Kidney capillary endothelial cell (primary cell): ENCODE results near the gene SDCCAG8.
"Not testable (repeated sequence)": the region's sequence is repeated elsewhere in the genome, so short reads cannot be mapped to it uniquely, and the experiment has no call there.

ENCODE experiments used
- DNase-seq: peaks from one replicate; pipeline ENCODE4 v3.0.0-alpha.2; 2018; ENCODE audit warnings: low spot score

Gene SDCCAG8

DNA sequence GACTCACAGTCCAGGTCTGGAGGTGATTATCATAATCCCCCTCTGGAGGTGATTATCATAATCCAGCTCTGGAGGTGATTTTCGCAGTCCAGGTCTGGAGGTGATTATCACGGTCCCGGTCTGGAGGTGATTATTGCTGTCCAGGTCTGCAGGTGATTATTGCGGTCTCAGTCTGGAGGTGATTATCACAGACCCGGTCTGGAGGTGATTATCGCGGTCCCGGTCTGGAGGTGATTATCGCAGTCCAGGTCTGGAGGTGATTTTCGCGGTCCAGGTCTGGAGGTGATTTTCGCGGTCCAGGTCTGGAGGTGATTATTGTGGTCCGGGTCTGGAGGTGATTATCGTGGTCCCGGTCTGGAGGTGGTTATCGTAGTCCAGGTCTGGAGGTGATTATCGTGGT is 76.6 kb downstream of the SDCCAG8 start:
- DNase-seq = no peak

DNA sequence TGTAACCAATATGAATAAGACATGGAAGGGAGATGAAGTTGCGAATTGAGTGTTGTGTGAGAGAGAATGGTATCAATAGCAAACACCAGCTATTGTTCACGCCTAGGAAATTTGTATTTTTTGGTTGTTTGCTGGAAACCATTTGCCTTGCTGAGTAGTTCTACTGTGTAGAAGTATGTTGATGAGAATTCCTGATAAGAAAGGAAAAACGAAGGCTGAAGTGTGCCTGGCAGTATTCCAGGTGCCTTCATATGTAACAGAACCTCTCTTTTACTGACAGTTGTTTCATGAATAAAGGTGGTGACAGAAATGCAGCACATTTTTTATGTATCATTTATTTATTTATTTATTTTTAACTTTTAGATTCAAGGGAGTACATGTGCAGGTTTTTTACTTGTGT is 79.5 kb downstream of the SDCCAG8 start:
- DNase-seq = no peak

GRCh38 chr1:243336163-243336562 is 80.3 kb downstream of the SDCCAG8 start:
- no peak for DNase-seq

GRCh38 chr1:243338848-243339247 is 83.0 kb downstream of the SDCCAG8 start:
- DNase-seq = not testable (repeated sequence)

GRCh38 chr1:243341074-243341473 is 85.2 kb downstream of the SDCCAG8 start:
- DNase-seq = peak; percentile 13

GRCh38 chr1:243343970-243344937 is 88.4 kb downstream of the SDCCAG8 start:
- DNase-seq = peak; percentile 51

- DNase-seq = no peak
Observed at GRCh38 chr1:243345205-243345604, 89.4 kb downstream of the SDCCAG8 start.

DNA sequence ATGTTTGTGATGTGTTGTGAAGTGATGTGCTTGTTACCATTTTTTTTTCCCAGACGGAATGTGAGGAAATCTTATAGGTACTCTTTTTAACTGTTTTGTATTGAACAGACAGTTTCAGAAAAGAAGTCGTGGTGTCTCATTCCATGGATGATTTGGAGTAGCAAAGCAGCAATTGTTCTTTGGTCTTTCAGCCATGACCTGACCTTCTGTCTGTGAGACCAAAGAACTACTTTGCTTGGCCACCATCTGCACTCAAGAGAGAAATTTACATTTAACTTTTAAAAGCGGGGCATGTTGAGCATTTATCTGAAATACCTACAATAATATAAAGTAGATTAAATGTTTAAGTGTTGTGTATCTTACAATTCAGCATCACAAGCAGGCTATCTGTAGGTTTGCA is 90.2 kb downstream of the SDCCAG8 start:
- no peak for DNase-seq

- DNase-seq = no peak
Observed at GRCh38 chr1:243346468-243346867, 90.6 kb downstream of the SDCCAG8 start.

DNA sequence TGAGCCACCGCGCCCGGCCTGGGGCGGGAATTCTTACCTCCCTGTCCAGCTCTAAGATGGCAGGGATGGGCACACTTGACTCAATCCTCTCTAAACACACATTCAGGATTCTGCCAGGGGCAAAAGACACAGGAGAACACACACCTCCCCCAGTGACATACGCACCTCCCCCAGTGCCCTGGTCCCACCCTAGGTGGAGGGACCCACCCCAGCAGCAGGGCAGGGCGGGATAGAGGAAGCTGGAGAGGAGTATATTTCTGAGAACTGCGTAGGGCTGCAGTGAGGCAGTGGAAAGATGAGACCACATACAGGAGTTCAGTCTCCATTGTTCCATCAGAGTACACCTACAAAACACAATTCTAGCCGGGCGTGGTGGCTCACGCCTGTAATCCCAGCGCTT is 92.5 kb downstream of the SDCCAG8 start:
- no peak for DNase-seq

GRCh38 chr1:243349128-243349527 is 93.3 kb downstream of the SDCCAG8 start:
- DNase-seq = no peak

DNA sequence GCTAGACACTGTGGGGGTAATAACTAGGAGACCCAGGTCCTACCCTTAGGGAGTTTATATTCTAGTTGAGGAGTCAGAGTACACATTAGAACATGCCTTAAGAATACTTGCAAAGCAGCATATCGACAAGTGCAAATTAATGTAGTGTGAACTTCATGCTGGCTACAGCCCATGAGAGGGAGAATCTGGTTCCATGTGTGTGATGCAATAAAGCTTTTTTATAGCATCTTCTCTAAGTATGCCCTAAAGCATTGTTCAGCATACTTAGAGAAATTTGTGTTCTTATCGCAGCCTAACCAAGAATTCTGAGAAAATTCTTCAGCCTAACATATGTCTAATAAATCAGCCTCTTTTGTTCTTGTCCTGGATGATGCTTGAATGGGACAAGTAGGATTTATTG is 95.5 kb downstream of the SDCCAG8 start:
- no peak for DNase-seq

DNA sequence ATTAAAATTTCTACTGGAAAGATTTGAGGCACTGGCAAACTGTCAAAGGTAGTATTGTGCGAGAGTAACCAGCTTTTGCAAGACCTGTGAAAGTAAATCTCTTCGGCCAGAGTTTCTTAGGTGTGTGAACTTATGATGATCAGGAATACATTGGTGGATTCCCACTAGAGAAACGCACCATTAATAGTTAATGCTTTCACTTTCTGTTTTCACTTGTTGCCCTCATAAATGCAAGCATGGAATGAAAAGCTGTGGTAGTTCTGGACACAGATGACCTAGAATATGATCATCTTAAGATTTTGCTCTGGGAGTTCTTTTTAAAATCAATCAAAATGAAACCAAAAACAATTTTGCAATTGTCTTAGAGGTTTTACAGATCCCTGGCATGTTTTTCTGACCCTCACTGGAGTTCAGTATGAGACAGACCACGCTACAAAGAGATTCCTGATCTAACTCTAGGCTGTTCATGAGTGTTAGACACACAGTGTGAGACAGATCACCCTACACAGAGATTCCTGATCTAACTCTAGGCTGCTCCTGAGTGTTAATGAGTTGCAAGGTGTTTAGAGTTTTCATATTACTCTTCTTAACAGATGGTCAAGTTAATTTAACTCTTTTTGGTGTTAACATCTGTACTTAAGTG is 98.8 kb downstream of the SDCCAG8 start:
- DNase-seq = no peak

GRCh38 chr1:243363832-243364231 is 108.0 kb downstream of the SDCCAG8 start:
- no peak for DNase-seq

- no peak for DNase-seq
Observed at GRCh38 chr1:243364330-243364729, 108.5 kb downstream of the SDCCAG8 start.

- DNase-seq = no peak
Observed at GRCh38 chr1:243364866-243365265, 109.0 kb downstream of the SDCCAG8 start.

- no peak for DNase-seq
Observed at GRCh38 chr1:243367314-243367713, 111.5 kb downstream of the SDCCAG8 start.

GRCh38 chr1:243374412-243374811 is 118.6 kb downstream of the SDCCAG8 start:
- DNase-seq = no peak

- no peak for DNase-seq
Observed at GRCh38 chr1:243375596-243375995, 119.8 kb downstream of the SDCCAG8 start.

GRCh38 chr1:243378669-243379068 is 122.8 kb downstream of the SDCCAG8 start:
- DNase-seq = no peak

DNA sequence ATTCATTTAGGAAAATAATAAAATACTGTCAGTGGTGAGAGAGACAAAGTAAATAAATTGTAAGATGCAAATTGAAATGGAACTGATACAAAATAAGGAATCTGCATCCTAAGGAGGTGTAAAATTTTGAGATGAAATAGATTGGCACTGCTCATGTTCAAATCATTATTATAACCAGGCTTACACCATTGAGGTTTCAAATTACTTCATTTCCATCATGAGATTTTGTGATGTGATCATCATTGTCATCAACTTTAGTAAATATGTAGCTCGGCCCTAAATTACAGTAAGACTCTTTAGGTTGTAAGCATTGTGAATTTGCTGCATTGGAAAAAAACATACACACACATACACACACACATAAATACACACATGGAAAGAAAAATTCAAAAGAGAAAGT is 123.4 kb downstream of the SDCCAG8 start:
- no peak for DNase-seq

- DNase-seq = no peak
Observed at GRCh38 chr1:243379706-243380105, 123.9 kb downstream of the SDCCAG8 start.

- no peak for DNase-seq
Observed at GRCh38 chr1:243388276-243388675, 132.4 kb downstream of the SDCCAG8 start.
